GM12864 (cell line): Measurements from ENCODE around the gene AK8.

Experiments used
- DNase-seq: peaks from one replicate; pipeline ENCODE4 v3.0.0-alpha.2; 2011; ENCODE audit warnings: low read depth
- H3K4me3 ChIP-seq: 2 replicates; pipeline ENCODE4 v1.5.1; 2011; ENCODE audit warnings: mild to moderate bottlenecking, low read depth, low read length, control low read depth
- TF ChIP-seq, protein P1 (sequence below): IDR thresholded peaks from 2 replicates; pipeline ENCODE4 v1.5.1; 2011; ENCODE audit warnings: low read depth, mild to moderate bottlenecking, moderate library complexity, low read length, control low read depth, inconsistent platforms; ENCODE audit errors: missing control alignments

The AK8 gene

DNA sequence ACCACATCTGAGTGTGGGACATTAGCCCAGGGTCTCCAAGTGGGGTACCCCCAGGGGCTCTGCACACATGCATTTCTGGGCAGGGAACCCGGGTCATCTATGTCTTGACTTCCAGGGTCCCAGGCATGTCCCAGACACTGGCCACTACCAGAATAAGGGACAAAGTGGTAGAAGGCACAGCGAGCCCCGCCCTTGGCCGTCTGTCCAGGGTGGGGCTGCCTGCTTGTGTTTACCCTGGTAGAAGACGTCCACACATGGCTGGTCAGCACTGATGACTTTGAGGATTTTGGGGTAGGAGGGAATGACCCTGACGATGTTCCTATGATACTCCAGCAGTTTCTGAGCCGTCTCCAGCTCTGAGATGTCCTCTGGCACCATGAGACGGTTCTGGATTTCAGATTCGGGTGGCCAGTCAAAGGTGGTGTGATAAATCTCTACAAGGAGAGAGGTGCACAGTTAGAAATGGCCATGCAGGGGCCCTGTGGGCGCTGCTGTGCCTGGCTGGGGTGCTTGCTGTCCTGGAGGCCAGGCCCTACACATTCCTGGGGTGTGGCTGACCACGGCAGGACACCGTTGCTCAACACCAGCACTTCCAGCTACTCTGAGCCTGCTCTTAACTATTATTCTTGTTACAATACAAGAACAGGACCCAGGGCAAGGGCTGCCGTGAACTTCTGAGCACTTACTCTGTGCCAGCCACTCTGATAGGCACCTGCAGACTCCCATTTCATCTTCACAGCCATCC is 51.3 kb downstream of the AK8 start:
- no peak for DNase-seq
- TF ChIP-seq, protein P1, sequence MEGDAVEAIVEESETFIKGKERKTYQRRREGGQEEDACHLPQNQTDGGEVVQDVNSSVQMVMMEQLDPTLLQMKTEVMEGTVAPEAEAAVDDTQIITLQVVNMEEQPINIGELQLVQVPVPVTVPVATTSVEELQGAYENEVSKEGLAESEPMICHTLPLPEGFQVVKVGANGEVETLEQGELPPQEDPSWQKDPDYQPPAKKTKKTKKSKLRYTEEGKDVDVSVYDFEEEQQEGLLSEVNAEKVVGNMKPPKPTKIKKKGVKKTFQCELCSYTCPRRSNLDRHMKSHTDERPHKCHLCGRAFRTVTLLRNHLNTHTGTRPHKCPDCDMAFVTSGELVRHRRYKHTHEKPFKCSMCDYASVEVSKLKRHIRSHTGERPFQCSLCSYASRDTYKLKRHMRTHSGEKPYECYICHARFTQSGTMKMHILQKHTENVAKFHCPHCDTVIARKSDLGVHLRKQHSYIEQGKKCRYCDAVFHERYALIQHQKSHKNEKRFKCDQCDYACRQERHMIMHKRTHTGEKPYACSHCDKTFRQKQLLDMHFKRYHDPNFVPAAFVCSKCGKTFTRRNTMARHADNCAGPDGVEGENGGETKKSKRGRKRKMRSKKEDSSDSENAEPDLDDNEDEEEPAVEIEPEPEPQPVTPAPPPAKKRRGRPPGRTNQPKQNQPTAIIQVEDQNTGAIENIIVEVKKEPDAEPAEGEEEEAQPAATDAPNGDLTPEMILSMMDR: no peak
- H3K4me3 ChIP-seq: no peak overlapping the region

DNA sequence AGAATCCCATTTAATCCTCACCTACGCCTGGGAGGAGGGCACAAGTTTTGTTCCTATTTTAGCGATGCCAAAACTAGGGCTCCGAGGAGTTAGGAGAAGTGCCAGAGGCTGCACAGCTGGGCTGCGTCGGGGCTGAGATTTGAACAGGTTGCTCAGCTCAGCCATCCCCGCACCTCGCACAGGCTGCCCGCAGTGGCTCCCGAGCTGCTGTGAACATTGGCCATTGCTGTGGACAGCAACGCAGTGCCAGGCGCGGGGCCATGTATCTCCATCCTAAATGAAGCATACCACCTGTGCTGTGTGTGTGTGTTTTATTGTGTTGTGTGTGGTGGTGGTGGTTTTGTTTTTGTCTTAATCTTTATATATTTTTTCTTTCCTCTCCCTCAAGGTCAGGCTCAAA is 52.0 kb downstream of the AK8 start:
- TF ChIP-seq, protein P1: no peak
- no peak overlapping the region for H3K4me3 ChIP-seq
- no peak for DNase-seq

DNA sequence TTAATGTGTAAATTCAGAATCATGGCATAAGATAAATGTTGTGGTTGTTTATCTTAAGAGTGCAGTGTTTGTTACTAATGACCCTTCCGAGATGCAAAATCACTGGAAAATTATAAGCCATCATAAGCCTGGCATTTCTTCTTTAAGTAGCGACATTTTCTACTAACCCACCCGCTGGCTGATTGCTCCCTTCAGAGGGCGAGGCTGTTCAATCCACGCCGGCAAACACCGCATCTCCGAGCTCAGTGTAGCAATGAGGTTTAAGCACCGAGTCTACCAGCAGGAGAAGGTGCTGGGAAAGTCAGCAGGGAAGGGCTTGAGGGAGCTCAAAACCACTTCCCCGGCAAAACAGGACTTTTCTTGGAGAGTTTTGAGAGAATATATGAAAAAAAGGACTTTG is 52.7 kb downstream of the AK8 start:
- no peak overlapping the region for H3K4me3 ChIP-seq
- TF ChIP-seq, protein P1: no peak
- no peak for DNase-seq

DNA sequence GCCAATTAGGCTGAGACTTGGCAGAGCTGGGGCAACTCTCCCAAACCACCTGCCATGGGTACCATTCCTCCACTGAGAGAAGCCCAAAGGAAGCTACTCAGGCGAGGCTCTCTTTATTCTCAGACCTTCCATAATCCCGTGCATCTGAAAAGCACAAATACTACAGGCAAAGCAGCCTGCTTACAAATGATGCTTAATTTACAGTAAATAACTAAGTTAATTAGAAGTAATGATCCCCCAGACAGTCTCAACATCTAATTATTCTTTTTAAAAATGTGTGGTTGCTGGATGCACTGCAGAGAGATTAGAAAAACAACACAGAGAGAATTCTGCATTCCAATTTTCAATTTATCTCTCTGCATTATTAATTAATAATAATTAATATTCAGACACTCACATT is 53.1 kb downstream of the AK8 start:
- H3K4me3 ChIP-seq: no peak overlapping the region
- DNase-seq: no peak
- TF ChIP-seq, protein P1: no peak

GRCh38 chr9:132824151-132824550 is 53.9 kb downstream of the AK8 start:
- TF ChIP-seq, protein P1: no peak
- no peak for DNase-seq
- H3K4me3 ChIP-seq: no peak overlapping the region

DNA sequence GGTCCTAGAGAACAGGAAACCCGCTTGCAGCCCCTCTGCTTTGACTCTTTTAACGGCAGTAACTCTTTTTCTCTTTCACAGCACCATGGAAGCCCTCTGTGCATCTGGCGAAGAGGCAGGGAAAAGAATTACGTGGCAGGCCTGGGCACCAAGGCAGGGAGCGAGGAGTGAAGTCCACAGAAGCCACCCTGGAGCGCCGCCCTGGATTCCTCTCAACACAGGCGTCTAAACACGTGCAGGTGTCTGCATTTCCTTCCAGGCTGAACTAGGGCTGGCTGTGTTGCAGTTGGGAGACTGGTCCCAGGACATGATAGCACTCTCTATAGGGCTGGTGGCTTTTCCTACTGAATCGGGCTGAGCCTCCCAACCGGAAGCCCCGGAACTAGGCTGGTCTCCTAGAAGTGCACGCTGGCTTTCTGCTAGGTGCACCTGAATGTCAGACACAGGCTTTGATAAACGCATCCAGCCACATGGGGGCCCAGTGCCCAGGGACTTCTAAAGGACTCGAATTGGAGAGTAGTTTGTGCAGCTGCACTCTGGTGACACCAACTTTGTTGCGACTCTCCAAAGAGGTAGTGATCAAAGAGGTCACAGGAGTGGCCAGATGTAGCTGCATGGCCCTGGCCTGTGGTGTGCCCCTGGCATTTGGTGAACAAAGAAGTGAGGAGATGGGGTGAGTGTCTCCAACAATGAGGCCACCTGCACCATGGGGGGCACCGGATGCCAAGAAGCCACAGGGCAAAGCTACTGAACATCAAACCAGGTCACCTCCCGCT is 54.5 kb downstream of the AK8 start:
- no peak for DNase-seq
- TF ChIP-seq, protein P1: no peak
- no peak overlapping the region for H3K4me3 ChIP-seq
